Thyroid gland (tissue), 4 donors: Measurements from ENCODE around the gene MLLT6. TPM values are rescaled to one million over a fixed set of nuclear protein-coding genes. Genes with fewer than 3 reads are reported as not detected.
"Not testable (repeated sequence)": the region's sequence is repeated elsewhere in the genome, so short reads cannot be mapped to it uniquely, and the experiment has no call there.

Experiments
- DNase-seq, 2 donors: peaks; one replicate each; pipeline ENCODE4 v3.0.0-alpha.2; 2019
- H3K27ac ChIP-seq, 3 donors: fragments of 200-600 bp; sonication (generic); 1 replicate in 2 of 3; 2 replicates in 1 of 3; pipeline ENCODE4 v1.5.1; 2016 to 2019; ENCODE audit warnings: mild to moderate bottlenecking in 1 of 3, moderate library complexity in 1 of 3
- H3K27me3 ChIP-seq: fragments of 200-600 bp; sonication (generic); one replicate; pipeline ENCODE4 v1.5.1; 2019
- H3K36me3 ChIP-seq, 2 donors: fragments of 200-600 bp; sonication (generic); one replicate each; pipeline ENCODE4 v1.5.1; 2016 to 2019
- H3K4me1 ChIP-seq, 2 donors: fragments of 200-600 bp; sonication (generic); one replicate each; pipeline ENCODE4 v1.5.1; 2017 to 2019
- H3K4me3 ChIP-seq, 3 donors: fragments of 200-600 bp; sonication (generic); replicated peaks in 1 of 3; 1 replicate in 2 of 3; 2 replicates in 1 of 3; pipeline ENCODE4 v1.5.1; 2016; ENCODE audit warnings: mild to moderate bottlenecking in 1 of 3
- H3K9me3 ChIP-seq: fragments of 200-600 bp; sonication (generic); one replicate; pipeline ENCODE4 v1.5.1; 2017
- CTCF ChIP-seq, 6 experiments: fragments of 200-600 bp in 3 of 6; fragments of 450-650 bp in 3 of 6; sonication (generic) in 3 of 6; IDR thresholded peaks; one replicate each; pipeline ENCODE4 v1.5.1; 2016 to 2019; ENCODE audit warnings: antibody characterized with exemption in 6 of 6, mild to moderate bottlenecking in 2 of 6, inconsistent platforms in 1 of 6, moderate library complexity in 1 of 6
- POLR2A ChIP-seq, 2 donors: fragments of 450-650 bp; IDR thresholded peaks; one replicate each; pipeline ENCODE4 v1.6.1; 2017; ENCODE audit warnings: antibody characterized with exemption in 2 of 2, mild to moderate bottlenecking in 2 of 2, moderate library complexity in 1 of 2
- WGBS, 2 donors: methylation state at CpG; one replicate each; pipeline ENCODE4 v1.1.5; 2017; 5-methylcytosine and 5-hydroxymethylcytosine counted together
- intact Hi-C: fragments of 100-400 bp; cut with DNase I; formaldehyde crosslinking; loops from one replicate; pipeline ENCODE4 v1.15.1; 2023
- total RNA-seq, 4 donors: library from RNA; depleted of rRNA; stranded (reverse); fragments of >200 nt; gene quantifications; one replicate each; pipeline ENCODE4 v1.2.3, GENCODE V29; 2016

MLLT6 gene
- total RNA-seq, 4 donors from 2014 or later, result 111 to 192 (median 115) TPM

- no peaks in the 10 kb centered on the region for H3K9me3 ChIP-seq
- intact Hi-C loops, result no loop called here
- no peak for TF ChIP-seq POLR2A (IDR thresholded peaks at IDR 0.05)
- no peak for TF ChIP-seq CTCF (IDR thresholded peaks at IDR 0.05)
- H3K27me3 ChIP-seq, result no peaks in the 10 kb centered on the region
- no peaks in the 10 kb centered on the region for H3K4me1 ChIP-seq
- WGBS, 2 donors, result 93 to 94% methylated on average over 6 of the region's 6 CpGs
- peaks cover 51 to 66% of the 10 kb centered on the region in 2 donors for H3K36me3 ChIP-seq
- H3K4me3 ChIP-seq, result no peak overlapping the region
- DNase-seq, result no peak
- H3K27ac ChIP-seq, result no peak overlapping the region
Measured at GRCh38 chr17:38720941-38721340, 15.9 kb downstream of the MLLT6 start.

DNA sequence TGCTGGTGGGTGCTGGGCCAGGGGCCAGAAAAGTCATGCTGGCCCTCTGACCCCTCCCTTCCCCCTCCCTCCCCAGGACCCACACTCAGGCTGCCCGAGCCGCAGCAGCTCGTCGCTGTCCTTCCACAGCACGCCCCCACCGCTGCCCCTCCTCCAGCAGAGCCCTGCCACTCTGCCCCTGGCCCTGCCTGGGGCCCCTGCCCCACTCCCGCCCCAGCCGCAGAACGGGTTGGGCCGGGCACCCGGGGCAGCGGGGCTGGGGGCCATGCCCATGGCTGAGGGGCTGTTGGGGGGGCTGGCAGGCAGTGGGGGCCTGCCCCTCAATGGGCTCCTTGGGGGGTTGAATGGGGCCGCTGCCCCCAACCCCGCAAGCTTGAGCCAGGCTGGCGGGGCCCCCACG is 16.7 kb downstream of the MLLT6 start:
- H3K27ac ChIP-seq, result no peak overlapping the region
- no peak for TF ChIP-seq POLR2A (IDR thresholded peaks at IDR 0.05)
- no peak for TF ChIP-seq CTCF (IDR thresholded peaks at IDR 0.05)
- DNase-seq, result no peak
- peaks cover 42 to 58% of the 10 kb centered on the region in 2 donors for H3K36me3 ChIP-seq
- intact Hi-C loops, result no loop called here
- H3K4me3 ChIP-seq, result no peak overlapping the region
- H3K27me3 ChIP-seq, result no peaks in the 10 kb centered on the region
- no peaks in the 10 kb centered on the region for H3K9me3 ChIP-seq
- WGBS, 2 donors, result 90 to 98% methylated on average over 9 to 10 of the region's 16 CpGs
- no peaks in the 10 kb centered on the region for H3K4me1 ChIP-seq

DNA sequence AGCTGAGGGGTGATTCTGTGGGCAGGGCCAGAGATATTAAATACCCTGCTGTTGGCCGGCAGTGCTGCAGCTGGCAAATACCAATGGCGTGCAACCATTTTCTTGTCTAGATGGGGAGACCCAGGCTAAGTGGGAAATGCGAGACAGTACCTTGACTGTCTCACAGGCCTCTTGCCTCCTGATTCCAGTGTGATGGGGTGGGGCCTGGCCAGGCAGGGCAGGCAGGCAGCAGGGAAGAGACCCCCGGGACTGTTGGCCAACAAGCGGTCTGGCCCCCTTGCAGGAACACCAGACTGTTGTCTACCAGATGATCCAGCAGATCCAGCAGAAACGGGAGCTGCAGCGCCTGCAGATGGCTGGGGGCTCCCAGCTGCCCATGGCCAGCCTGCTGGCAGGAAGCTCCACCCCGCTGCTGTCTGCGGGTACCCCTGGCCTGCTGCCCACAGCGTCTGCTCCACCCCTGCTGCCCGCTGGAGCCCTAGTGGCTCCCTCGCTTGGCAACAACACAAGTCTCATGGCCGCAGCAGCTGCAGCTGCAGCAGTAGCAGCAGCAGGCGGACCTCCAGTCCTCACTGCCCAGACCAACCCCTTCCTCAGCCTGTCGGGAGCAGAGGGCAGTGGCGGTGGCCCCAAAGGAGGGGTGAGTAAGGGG is 19.4 kb downstream of the MLLT6 start:
- Histone ChIP-seq H3K27me3 (no peaks in the 10 kb centered on the region), H3K36me3 (peaks cover 31 to 32% of the 10 kb centered on the region in 2 donors), H3K27ac (no peak overlapping the region), H3K4me1 (peaks cover 5 to 7% of the 10 kb centered on the region in 2 donors), H3K4me3 (no peak overlapping the region), H3K9me3 (no peaks in the 10 kb centered on the region)
- intact Hi-C loops, result no loop called here
- DNase-seq, result no peak
- 63 to 90% methylated on average over 5 to 8 of the region's 16 CpGs for WGBS, 2 donors
- TF ChIP-seq CTCF (IDR thresholded peaks at IDR 0.05) (no peak), POLR2A (IDR thresholded peaks at IDR 0.05) (no peak)

GRCh38 chr17:38725066-38725465 is 20.0 kb downstream of the MLLT6 start:
- Histone ChIP-seq H3K9me3 (no peaks in the 10 kb centered on the region), H3K36me3 (peaks cover 27 to 31% of the 10 kb centered on the region in 2 donors), H3K4me3 (no peak overlapping the region), H3K4me1 (peaks cover 7 to 8% of the 10 kb centered on the region in 2 donors), H3K27me3 (no peaks in the 10 kb centered on the region), H3K27ac (no peak overlapping the region)
- no peak for DNase-seq
- TF ChIP-seq POLR2A (IDR thresholded peaks at IDR 0.05) (no peak), CTCF (IDR thresholded peaks at IDR 0.05) (no peak)
- intact Hi-C loops, result no loop called here
- WGBS, 2 donors, result 75 to 84% methylated on average over 10 of the region's 10 CpGs

- H3K4me3 ChIP-seq, H3K9me3 ChIP-seq, DNase-seq, intact Hi-C loops, H3K27me3 ChIP-seq, H3K27ac ChIP-seq: not testable (repeated sequence)
- Histone ChIP-seq H3K4me1 (peaks cover 11 to 12% of the 10 kb centered on the region in 2 donors), H3K36me3 (peaks cover 20 to 23% of the 10 kb centered on the region in 2 donors)
- WGBS, 2 donors, result 54 to 66% methylated on average over 4 to 6 of the region's 8 CpGs
Measured at GRCh38 chr17:38726145-38726544, 21.1 kb downstream of the MLLT6 start.
